Measurements from ENCODE around the gene SEC22A. TPM values are rescaled to one million over a fixed set of nuclear protein-coding genes. Genes with fewer than 3 reads are reported as not detected.

SEC22A gene
- total and polyA plus RNA-seq, 2 donors (not counting 1 experiment from before 2014, with no cell fraction given), result 15.6 to 19.3 TPM

- H3K4me3 Mint-ChIP-seq, result no peak overlapping the region
- no peaks in the 10 kb centered on the region for H3K27me3 Mint-ChIP-seq
- Histone ChIP-seq H4K20me1 (ENCODE audit: control insufficient read depth, insufficient read depth, low read length, poor library complexity, severe bottlenecking) (no peaks in the 10 kb centered on the region), H3K9me3 (ENCODE audit: control extremely low read depth in 1 of 3, control insufficient read depth in 2 of 3, insufficient read depth in 1 of 3, low read length in 2 of 3) (no peaks in the 10 kb centered on the region), H3K4me2 (replicated peaks; ENCODE audit: low read depth, low read length, poor library complexity, severe bottlenecking) (no peak overlapping the region), H3K9ac (ENCODE audit: low read length) (no peak overlapping the region), H3K79me2 (ENCODE audit: control insufficient read depth, insufficient read depth, low read length) (no peaks in the 10 kb centered on the region), H3K4me1 (ENCODE audit: control insufficient read depth in 2 of 2, insufficient read depth in 2 of 2, low read length in 2 of 2) (no peaks in the 10 kb centered on the region), H3K4me3 (ENCODE audit: control extremely low read depth in 1 of 5, extremely low read depth in 1 of 5, insufficient read depth in 1 of 5, low read depth in 2 of 5, low read length in 4 of 5) (no peak overlapping the region), H3K36me3 (replicated peaks in 1 of 2; ENCODE audit: control extremely low read depth in 1 of 2, control insufficient read depth in 1 of 2, extremely low read depth in 1 of 2, insufficient read depth in 2 of 2, low read length in 1 of 2) (no peaks in the 10 kb centered on the region), H3K27ac (ENCODE audit: low read length in 2 of 2) (no peak overlapping the region), H3K27me3 (replicated peaks in 1 of 4; ENCODE audit: control extremely low read depth in 1 of 4, control insufficient read depth in 3 of 4, insufficient read depth in 4 of 4, low read length in 3 of 4) (no peaks in the 10 kb centered on the region), H2AFZ (ENCODE audit: insufficient read depth, low read depth, low read length, poor library complexity, severe bottlenecking) (no peak overlapping the region)
- TF ChIP-seq CTCF (IDR thresholded peaks at IDR 0.05) (no peak), EZH2 (IDR thresholded peaks at IDR 0.05; ENCODE audit: borderline replicate concordance, insufficient read depth, low read depth, low read length, poor library complexity, severe bottlenecking) (no peak)
- no peaks in the 10 kb centered on the region for H3K9me3 Mint-ChIP-seq (ENCODE audit: insufficient read depth)
- H3K27ac Mint-ChIP-seq, result no peak overlapping the region
- H3K4me1 Mint-ChIP-seq, result no peaks in the 10 kb centered on the region
- 76% methylated on average over 5 of the region's 5 CpGs for whole genome bisulfite sequencing (ENCODE audit: insufficient coverage)
- POLR2A ChIA-PET, result no interaction called here
- intact Hi-C loops (cut with micrococcal nuclease), result no loop called here
- DNase-seq (no peak), ATAC-seq (ENCODE audit: low read depth) (no peak)
- CTCF ChIA-PET, result interaction anchor here (0.9 kb wide), 1 partner anchor 10 kb away, joined by 3 read pairs; no protein-coding TSS in a partner anchor
These were observed 69.9 kb downstream of the SEC22A start for GRCh38 chr3:123271466-123272159.

GRCh38 chr3:123272547-123272946 lies 70.8 kb downstream of the SEC22A start:
- Histone ChIP-seq H3K4me1 (ENCODE audit: control insufficient read depth in 2 of 2, insufficient read depth in 2 of 2, low read length in 2 of 2) (no peaks in the 10 kb centered on the region), H3K27ac (ENCODE audit: low read length in 2 of 2) (no peak overlapping the region), H3K4me2 (replicated peaks; ENCODE audit: low read depth, low read length, poor library complexity, severe bottlenecking) (no peak overlapping the region), H3K4me3 (ENCODE audit: control extremely low read depth in 1 of 5, extremely low read depth in 1 of 5, insufficient read depth in 1 of 5, low read depth in 2 of 5, low read length in 4 of 5) (no peak overlapping the region), H3K79me2 (ENCODE audit: control insufficient read depth, insufficient read depth, low read length) (no peaks in the 10 kb centered on the region), H3K9me3 (ENCODE audit: control extremely low read depth in 1 of 3, control insufficient read depth in 2 of 3, insufficient read depth in 1 of 3, low read length in 2 of 3) (no peaks in the 10 kb centered on the region), H3K36me3 (replicated peaks in 1 of 2; ENCODE audit: control extremely low read depth in 1 of 2, control insufficient read depth in 1 of 2, extremely low read depth in 1 of 2, insufficient read depth in 2 of 2, low read length in 1 of 2) (no peaks in the 10 kb centered on the region), H3K27me3 (replicated peaks in 1 of 4; ENCODE audit: control extremely low read depth in 1 of 4, control insufficient read depth in 3 of 4, insufficient read depth in 4 of 4, low read length in 3 of 4) (no peaks in the 10 kb centered on the region), H4K20me1 (ENCODE audit: control insufficient read depth, insufficient read depth, low read length, poor library complexity, severe bottlenecking) (no peaks in the 10 kb centered on the region), H2AFZ (ENCODE audit: insufficient read depth, low read depth, low read length, poor library complexity, severe bottlenecking) (no peak overlapping the region), H3K9ac (ENCODE audit: low read length) (no peak overlapping the region)
- Mint-ChIP-seq H3K27me3 (no peaks in the 10 kb centered on the region), H3K4me3 (no peak overlapping the region), H3K9me3 (ENCODE audit: insufficient read depth) (no peaks in the 10 kb centered on the region), H3K4me1 (no peaks in the 10 kb centered on the region), H3K27ac (no peak overlapping the region)
- TF ChIP-seq CTCF (IDR thresholded peaks at IDR 0.05) (no peak), EZH2 (IDR thresholded peaks at IDR 0.05; ENCODE audit: borderline replicate concordance, insufficient read depth, low read depth, low read length, poor library complexity, severe bottlenecking) (no peak)
- 100% methylated on average over 1 of the region's 2 CpGs for WGBS (ENCODE audit: insufficient coverage)
- ChIA-PET POLR2A (no interaction called here), CTCF (no interaction called here)
- DNase-seq (no peak), ATAC-seq (ENCODE audit: low read depth) (no peak)
- intact Hi-C loops (cut with micrococcal nuclease), result no loop called here

Data from B cell (primary cell).